GM18861 (cell line): Measurements from ENCODE around the gene C12orf42.

Source experiments
- ATAC-seq: cut with Tn5 transposase; IDR thresholded peaks from one replicate; pipeline ENCODE4 v1.9.1; 2021; ENCODE audit not compliant: unreplicated experiment

Gene C12orf42

GRCh38 chr12:103273645-103274044 lies 222.1 kb downstream of the C12orf42 start:
- no peak for ATAC-seq

- no peak for ATAC-seq
Observed at GRCh38 chr12:103272949-103273348, 222.8 kb downstream of the C12orf42 start.

DNA sequence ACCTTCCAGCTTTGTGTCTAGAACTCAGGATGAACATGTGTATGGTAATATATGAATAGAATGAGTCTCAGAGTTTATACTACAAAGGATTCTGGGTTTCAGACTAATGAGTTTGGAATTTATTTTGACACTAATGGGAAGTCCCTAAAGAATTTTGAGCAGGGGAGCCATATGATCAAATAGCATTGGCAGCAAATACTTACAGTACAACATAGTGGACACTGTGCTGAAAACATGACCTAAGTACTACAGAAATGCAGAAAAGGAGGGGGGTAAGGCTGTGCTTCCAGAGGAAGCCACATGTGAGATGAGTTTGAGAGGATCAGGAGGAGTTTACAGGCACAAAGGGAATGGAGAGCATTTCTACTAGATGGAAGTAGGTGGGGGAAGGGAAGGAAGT lies 225.8 kb downstream of the C12orf42 start:
- no peak for ATAC-seq

DNA sequence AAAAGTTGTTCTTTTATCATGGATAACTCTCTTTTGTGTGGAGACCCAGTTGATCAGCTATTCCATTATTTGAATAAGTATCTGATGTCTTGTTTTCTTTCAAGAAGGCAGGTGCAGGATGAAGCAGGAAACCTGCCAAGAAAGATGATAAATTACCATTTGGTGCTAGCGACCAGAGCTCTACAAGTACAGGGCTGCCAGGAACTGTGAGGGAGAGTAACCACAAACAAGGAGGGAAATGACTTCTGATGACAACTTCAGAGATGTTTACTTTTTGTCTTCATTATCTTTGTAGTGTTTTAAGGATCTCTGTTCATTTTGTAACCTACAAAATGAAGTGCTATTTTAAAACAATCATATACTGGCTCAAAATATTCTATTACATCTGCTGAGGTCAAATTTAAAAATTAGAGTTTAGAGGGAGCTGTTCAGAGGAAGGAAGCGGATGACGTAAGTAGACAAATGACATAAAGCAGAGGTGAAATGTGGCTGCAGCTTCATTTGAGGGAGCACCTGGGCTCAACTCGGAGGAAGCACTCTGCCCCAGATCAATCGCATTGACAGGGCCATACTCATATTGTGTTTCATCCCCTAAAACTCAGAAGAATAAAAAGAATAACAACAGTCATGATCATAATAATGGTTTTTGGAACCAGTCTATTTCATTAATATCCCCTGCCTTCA lies 226.8 kb downstream of the C12orf42 start:
- ATAC-seq = no peak

DNA sequence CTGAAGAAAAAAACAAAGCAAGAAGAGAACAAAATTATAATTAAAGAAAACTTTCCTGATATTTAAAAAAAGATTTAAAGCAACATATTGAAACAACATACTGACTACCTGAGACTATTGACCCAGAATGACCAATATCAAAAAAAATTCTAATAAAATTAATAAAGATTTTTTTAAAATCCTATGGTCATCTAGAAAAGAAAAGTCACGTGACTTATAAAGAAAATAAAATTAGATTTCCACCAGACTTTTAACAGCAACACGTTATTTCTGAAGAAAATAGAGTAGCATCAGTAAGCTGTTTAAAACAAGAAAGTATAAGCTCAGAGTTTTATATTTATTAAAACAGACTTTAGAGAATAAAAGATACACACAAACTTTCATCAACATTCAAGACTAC lies 238.0 kb downstream of the C12orf42 start:
- no peak for ATAC-seq
